Activated CD8-positive, alpha-beta memory T cell treated with anti-CD3 and anti-CD28 coated beads for 48 hours (primary cell): Measurements from ENCODE around the gene CACFD1.

Experiments used
- DNase-seq, 3 experiments: peaks; one replicate each; pipeline ENCODE4 v3.0.0-alpha.2; 2020; ENCODE audit warnings: low read depth in 2 of 3, low spot score in 2 of 3

Gene CACFD1

DNA sequence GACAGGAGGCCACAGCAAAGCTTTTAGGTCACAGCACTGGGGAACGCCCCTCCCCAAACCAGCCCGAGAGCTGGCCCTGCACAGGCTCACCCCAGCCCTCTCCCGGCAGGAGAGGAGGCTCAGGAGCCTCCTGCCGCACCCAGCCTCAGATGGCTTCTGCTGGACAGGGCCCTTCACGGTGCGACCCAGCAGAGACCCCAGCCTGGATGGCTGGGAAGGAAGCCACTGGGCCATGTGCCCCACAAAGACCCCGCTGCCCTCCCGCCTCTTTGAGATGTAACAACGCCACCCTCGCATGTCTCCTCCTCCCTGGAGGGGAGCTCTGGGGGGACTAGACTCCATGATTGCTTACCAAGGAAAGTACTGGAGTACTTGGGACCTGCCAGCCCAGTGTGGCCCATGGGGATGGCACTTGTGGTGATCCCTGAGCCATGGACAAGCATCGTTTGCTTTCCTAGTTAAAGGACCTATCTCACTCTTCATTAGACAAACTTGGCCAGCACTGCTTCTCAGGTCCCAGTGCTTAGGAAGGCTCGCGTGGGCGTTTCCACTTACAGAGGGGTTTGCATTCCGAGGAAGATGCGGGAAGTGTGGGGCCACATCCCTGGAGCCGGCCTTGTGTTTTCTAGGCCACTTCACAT lies 56.0 kb downstream of the CACFD1 start:
- DNase-seq = no peak

DNA sequence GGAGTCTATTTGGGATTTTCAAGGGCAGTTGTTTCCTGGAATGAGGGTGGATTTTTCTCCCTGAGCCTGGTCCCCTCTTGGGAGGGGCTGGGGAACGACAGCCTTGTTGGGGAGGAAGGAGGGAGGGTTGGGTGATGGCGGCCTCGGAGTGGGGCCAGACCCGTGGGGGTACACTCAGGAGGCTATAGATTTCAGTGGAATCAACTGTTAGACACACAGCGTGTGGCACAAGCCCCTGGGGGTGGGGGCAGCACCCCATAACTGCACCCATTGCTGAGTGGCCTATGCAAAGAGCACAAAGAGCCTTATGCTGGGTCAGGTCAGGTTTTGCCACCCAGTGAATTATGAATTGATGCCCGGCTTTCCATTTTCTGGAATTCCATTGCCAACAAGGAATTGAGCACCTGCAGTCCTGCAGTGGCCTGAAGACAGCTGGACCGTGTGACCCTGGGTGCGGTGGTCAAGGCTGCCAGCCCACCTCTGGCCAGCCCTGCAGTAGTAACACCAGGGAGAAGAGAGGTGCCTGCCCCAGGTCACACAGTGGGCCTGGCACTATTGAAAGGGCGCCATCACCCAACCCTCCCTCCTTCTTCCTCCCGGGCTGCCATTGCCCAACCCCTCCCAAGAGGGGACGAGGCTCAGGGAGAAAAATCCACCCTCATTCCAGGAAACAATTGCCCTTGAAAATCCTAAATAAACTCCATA lies 56.6 kb downstream of the CACFD1 start:
- no peak for DNase-seq

DNA sequence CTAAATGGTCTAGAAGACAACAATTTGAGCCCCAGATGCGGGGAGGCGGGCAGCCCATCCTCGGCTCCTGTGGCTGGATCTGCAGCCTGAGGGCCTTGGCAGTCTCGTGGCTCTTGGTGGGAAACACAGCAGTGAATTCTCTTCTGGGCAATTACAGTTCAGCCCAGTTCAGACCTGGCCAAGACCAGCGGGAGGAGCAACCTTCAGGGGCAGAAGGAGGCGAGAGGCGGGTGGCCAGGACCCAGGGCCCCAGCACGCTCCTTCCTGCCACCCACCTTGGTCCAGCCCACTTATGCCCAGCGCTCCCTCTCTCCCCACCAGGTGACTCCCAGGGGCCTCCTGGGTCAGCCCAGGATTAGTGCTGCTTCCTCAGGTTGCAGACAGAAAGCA lies 57.2 kb downstream of the CACFD1 start:
- no peak for DNase-seq

DNA sequence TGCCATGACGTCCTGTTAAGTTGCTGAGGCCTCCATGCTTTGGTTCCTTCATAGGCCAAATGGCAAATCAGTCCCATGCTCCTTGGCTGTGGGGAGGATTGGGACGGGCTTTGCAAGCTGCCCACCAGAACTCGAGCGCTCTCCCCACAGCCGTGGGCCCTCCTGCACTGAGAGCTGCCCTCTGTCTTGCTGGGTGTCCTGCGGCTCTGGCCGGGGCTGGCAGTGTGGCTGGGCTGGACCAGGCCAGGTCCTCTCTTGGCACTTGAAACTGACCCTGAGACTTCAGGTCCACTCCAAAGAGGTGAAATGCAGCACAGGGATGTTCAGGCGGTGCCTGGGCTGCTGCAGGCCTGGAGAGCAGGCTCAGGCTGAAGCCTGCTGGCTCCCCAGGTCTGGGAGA lies 57.9 kb downstream of the CACFD1 start:
- DNase-seq = no peak

DNA sequence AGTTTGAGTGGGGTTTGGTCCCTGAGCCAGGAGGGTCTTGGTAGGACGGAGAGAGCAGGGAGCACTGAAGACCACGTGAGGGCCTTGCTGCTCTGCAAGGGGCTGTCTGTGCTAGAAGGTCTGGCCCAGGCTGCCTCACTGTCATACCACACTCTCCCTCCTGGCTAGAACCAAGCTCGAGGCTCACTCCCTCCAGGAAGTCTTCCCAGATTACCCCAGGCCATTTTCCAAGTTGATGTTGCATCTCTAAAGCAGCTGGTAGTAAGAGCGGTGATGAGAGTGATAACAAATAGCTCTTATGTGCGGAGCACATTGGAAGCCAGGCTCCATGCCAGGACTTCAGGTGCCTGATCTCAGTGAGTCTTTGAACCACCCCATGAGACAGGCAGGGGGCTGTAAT lies 58.4 kb downstream of the CACFD1 start:
- no peak for DNase-seq

DNA sequence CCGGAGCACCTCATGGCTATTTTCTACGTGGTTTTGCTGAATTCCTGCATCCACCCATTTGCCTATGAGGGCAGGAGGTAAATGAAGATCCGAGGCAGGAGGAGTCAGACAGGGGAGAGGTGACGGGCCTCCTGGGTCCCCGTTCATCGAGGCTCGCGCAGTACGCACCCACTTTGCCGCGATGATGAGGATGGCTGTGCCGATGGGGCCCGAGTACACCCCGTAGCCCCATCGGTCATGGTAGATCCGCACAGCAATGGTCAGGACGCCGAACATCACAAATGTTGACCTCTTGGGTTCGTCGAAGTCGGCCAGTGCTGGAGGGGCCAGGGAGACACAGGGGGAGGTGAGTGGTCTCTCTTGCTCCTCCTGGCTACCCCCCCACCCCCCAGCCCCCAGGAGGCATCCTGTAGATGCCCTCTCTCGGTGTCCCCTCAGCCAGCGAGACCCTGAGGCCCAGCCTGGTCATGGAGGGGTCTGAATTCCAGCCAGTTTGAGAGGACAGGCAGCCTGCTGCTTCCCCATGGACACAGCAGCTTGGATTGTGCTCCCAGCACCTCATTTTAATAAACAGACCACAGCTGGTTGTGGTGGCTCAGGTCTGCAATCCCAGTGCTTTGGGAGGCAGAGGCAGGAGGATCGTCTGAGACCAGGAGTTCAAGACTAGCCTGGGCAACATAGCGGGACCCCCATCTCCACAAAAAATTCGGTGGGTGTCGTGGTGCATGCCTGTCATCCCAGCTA lies 59.1 kb downstream of the CACFD1 start:
- no peak for DNase-seq

DNA sequence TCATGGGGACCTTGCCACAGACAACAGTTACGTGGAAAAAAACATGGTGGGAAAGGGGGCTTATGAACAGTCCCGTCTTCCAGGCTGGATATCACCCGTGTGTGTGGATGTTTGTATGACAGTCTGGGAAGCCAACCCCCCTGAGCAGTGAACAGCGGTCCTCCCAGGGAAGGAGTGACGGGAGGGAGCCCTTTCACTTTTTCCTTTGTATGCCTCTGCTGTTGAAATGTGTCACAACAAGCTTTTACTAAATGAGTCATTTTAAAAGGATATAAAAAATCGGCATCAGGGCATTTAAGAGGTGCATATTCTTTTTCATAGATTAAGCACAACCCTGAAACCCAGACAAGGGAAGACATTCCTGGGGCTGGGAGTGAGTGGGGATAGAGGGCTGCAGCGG lies 59.9 kb downstream of the CACFD1 start:
- no peak for DNase-seq

DNA sequence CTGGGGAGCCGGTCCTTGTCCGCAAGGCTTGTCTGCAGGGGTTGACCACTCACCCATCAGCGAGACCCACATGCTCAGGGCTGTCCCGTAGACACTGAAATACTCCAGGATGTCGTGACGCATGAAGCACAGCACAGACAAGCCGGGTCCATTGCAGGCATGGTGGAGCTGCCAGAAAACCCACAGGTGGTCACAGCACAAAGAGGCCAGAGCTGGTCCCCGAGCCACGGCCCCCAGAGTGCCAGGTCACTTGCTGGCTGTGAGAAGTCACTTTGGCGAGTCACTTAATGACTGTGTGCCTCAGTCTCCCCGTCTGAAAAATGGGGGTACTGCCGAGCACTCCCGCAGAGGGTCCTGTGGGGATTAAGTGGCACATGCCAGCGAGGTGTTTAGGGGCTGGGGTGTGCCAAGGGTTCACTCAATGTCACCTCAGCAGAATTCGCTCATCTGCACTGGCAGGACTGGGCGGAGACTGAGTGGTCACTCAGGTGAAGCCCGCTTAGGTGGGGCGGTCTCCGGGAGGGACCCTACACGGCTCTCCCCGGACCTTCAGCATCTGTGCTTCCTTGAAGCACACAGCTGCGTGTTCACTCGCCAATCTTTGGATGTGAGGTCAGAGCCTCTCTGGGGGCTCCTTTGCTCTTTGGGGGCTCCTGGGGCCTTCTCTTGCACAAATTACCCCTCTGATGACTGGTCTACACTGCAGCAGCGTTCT lies 60.5 kb downstream of the CACFD1 start:
- DNase-seq = no peak
